Neural cell (in vitro differentiated cells): Measurements from ENCODE around the gene SFMBT1. TPM values are rescaled to one million over a fixed set of nuclear protein-coding genes. Genes with fewer than 3 reads are reported as not detected.

ENCODE experiments used
- H2AFZ ChIP-seq: fragments of 200-600, 300-800 bp; sonication (generic), shearing (Covaris generic); 2 replicates; pipeline ENCODE4 v1.6.0; 2014; ENCODE audit warnings: low read depth, mild to moderate bottlenecking, antibody characterized with exemption, low read length, moderate library complexity
- H3F3A ChIP-seq: fragments of 200-600 bp; shearing (Covaris generic); 2 replicates; pipeline ENCODE4 v1.6.1; 2016; ENCODE audit warnings: mild to moderate bottlenecking, moderate library complexity, mixed read lengths, antibody characterized with exemption, low read length; ENCODE audit not compliant: insufficient read depth, poor library complexity, severe bottlenecking
- H3K27ac ChIP-seq: fragments of 200-600, 300-800 bp; sonication (generic), shearing (Covaris generic); 2 replicates; pipeline ENCODE4 v1.5.1; 2014; ENCODE audit warnings: mild to moderate bottlenecking, low read length, moderate library complexity
- H3K27me3 ChIP-seq: fragments of 300-800, 200-600 bp; sonication (generic), shearing (Covaris generic); 2 replicates; pipeline ENCODE4 v1.6.0; 2014; ENCODE audit warnings: mild to moderate bottlenecking, low read depth, low read length, moderate library complexity; ENCODE audit not compliant: insufficient read depth
- H3K36me3 ChIP-seq: fragments of 300-800, 200-600 bp; sonication (generic), shearing (Covaris generic); 2 replicates; pipeline ENCODE4 v1.5.1; 2014; ENCODE audit warnings: mild to moderate bottlenecking, antibody characterized with exemption, low read length, moderate library complexity; ENCODE audit not compliant: insufficient read depth
- H3K4me2 ChIP-seq: fragments of 300-800, 200-600 bp; sonication (generic), shearing (Covaris generic); 2 replicates; pipeline ENCODE4 v1.6.0; 2014; ENCODE audit warnings: mild to moderate bottlenecking, low read length
- H3K4me3 ChIP-seq: fragments of 300-800, 200-600 bp; sonication (generic), shearing (Covaris generic); 2 replicates; pipeline ENCODE4 v1.5.1; 2014; ENCODE audit warnings: mild to moderate bottlenecking, low read length, moderate library complexity
- H3K79me2 ChIP-seq: fragments of 200-600 bp; shearing (Covaris generic); replicated peaks from 2 replicates; pipeline ENCODE4 v1.6.0; 2014; ENCODE audit warnings: mild to moderate bottlenecking, low read length, moderate library complexity; ENCODE audit not compliant: insufficient read depth
- H3K9ac ChIP-seq: fragments of 300-800, 200-600 bp; sonication (generic), shearing (Covaris generic); 2 replicates; pipeline ENCODE4 v1.6.1; 2016; ENCODE audit warnings: mild to moderate bottlenecking, low read length, mixed read lengths
- H3K9me2 ChIP-seq: fragments of 200-600 bp; shearing (Covaris generic); 2 replicates; pipeline ENCODE4 v1.6.1; 2016; ENCODE audit warnings: mild to moderate bottlenecking, low read length, mixed read lengths; ENCODE audit not compliant: insufficient read depth
- H3K9me3 ChIP-seq: fragments of 200-600, 300-800 bp; sonication (generic), shearing (Covaris generic); 2 replicates; pipeline ENCODE4 v1.6.1; 2016; ENCODE audit warnings: mild to moderate bottlenecking, mixed run types, low read length, moderate library complexity, mixed read lengths
- H4K20me1 ChIP-seq: fragments of 200-600 bp; shearing (Covaris generic); 2 replicates; pipeline ENCODE4 v1.6.1; 2016; ENCODE audit warnings: mild to moderate bottlenecking, mixed run types; ENCODE audit not compliant: insufficient read depth
- EP300 ChIP-seq: fragments of 450-650 bp; conservative IDR thresholded peaks from 2 replicates; pipeline ENCODE4 v1.6.1; 2014; ENCODE audit warnings: antibody characterized with exemption, mild to moderate bottlenecking, moderate library complexity; ENCODE audit not compliant: poor library complexity, severe bottlenecking
- EZH2 ChIP-seq: fragments of 200-600, 300-800 bp; shearing (Covaris generic), sonication (generic); IDR thresholded peaks from 2 replicates; pipeline ENCODE4 v1.6.1; 2014; ENCODE audit warnings: antibody characterized with exemption, low read length, borderline replicate concordance, mild to moderate bottlenecking; ENCODE audit not compliant: insufficient read depth, poor library complexity, severe bottlenecking
- MXI1 ChIP-seq: fragments of 450-650 bp; conservative IDR thresholded peaks from 2 replicates; pipeline ENCODE4 v1.6.1; 2014; ENCODE audit warnings: antibody characterized with exemption, mild to moderate bottlenecking; ENCODE audit not compliant: poor library complexity, severe bottlenecking
- POLR2AphosphoS5 ChIP-seq: IDR thresholded peaks from 2 replicates; pipeline ENCODE4 v1.6.1; 2012
- RAD21 ChIP-seq: fragments of 450-650 bp; conservative IDR thresholded peaks from 2 replicates; pipeline ENCODE4 v1.6.1; 2014; ENCODE audit warnings: antibody characterized with exemption, mild to moderate bottlenecking, moderate library complexity
- SMC3 ChIP-seq: fragments of 450-650 bp; conservative IDR thresholded peaks from 2 replicates; pipeline ENCODE4 v1.6.1; 2014; ENCODE audit warnings: antibody characterized with exemption, mild to moderate bottlenecking, moderate library complexity; ENCODE audit not compliant: poor library complexity
- TAF1 ChIP-seq: IDR thresholded peaks from 2 replicates; pipeline ENCODE4 v1.6.1; 2012; ENCODE audit warnings: low read depth
- polyA plus RNA-seq: library from polyadenylated mRNA; depleted of rRNA; stranded (reverse); fragments of >200 nt; gene quantifications from 2 replicates; pipeline ENCODE4 v1.2.3, GENCODE V29; 2014
- TF ChIP-seq, protein P1 (sequence below): fragments of 450-650 bp; IDR thresholded peaks from 2 replicates; pipeline ENCODE4 v1.5.1; 2014; ENCODE audit warnings: antibody characterized with exemption, mild to moderate bottlenecking, moderate library complexity; ENCODE audit not compliant: poor library complexity, severe bottlenecking
- TF ChIP-seq, protein P2 (sequence below): IDR thresholded peaks from 2 replicates; pipeline ENCODE4 v1.6.1; 2012; ENCODE audit warnings: borderline replicate concordance

SFMBT1 gene
- polyA plus RNA-seq, 1 donor from 2014 or later = 17.3 TPM

DNA sequence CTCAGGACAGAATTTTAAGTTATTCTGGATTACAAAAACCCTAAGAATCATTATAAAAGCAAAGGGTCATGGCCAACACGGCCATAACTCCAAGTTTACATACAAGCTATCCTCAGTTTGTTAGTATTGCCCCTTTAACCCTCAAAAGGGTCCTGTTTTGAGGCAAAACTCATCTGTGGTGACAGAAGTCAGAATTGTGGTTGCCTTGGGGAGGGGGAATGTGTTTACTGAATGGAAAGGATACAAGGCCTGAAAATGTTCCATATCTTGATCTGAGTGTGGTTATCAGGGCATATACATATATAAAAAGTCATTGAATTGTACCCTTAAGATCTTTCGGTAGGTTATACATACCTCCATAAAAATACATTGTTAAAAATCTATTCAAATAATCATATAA is 2.1 kb downstream of the SFMBT1 start:
- Histone ChIP-seq H3K4me2 (peak overlapping the region; percentile 49), H3K36me3 (no peaks in the 10 kb centered on the region), H3K27ac (no peak overlapping the region), H2AFZ (no peak overlapping the region), H3K9me2 (no peaks in the 10 kb centered on the region), H4K20me1 (no peaks in the 10 kb centered on the region), H3K27me3 (peaks cover 19% of the 10 kb centered on the region), H3K4me3 (peak overlapping the region; percentile 74), H3K9ac (no peak overlapping the region), H3F3A (no peaks in the 10 kb centered on the region), H3K79me2 (peaks cover 36% of the 10 kb centered on the region), H3K9me3 (no peaks in the 10 kb centered on the region)
- no peak for TF ChIP-seq EP300
- TF ChIP-seq EZH2 = no peak
- no peak for TF ChIP-seq RAD21
- no peak for TF ChIP-seq POLR2AphosphoS5
- TF ChIP-seq, protein P1, sequence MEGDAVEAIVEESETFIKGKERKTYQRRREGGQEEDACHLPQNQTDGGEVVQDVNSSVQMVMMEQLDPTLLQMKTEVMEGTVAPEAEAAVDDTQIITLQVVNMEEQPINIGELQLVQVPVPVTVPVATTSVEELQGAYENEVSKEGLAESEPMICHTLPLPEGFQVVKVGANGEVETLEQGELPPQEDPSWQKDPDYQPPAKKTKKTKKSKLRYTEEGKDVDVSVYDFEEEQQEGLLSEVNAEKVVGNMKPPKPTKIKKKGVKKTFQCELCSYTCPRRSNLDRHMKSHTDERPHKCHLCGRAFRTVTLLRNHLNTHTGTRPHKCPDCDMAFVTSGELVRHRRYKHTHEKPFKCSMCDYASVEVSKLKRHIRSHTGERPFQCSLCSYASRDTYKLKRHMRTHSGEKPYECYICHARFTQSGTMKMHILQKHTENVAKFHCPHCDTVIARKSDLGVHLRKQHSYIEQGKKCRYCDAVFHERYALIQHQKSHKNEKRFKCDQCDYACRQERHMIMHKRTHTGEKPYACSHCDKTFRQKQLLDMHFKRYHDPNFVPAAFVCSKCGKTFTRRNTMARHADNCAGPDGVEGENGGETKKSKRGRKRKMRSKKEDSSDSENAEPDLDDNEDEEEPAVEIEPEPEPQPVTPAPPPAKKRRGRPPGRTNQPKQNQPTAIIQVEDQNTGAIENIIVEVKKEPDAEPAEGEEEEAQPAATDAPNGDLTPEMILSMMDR = no peak
- TF ChIP-seq TAF1 = no peak
- no peak for TF ChIP-seq MXI1
- TF ChIP-seq SMC3 = no peak
- TF ChIP-seq, protein P2, sequence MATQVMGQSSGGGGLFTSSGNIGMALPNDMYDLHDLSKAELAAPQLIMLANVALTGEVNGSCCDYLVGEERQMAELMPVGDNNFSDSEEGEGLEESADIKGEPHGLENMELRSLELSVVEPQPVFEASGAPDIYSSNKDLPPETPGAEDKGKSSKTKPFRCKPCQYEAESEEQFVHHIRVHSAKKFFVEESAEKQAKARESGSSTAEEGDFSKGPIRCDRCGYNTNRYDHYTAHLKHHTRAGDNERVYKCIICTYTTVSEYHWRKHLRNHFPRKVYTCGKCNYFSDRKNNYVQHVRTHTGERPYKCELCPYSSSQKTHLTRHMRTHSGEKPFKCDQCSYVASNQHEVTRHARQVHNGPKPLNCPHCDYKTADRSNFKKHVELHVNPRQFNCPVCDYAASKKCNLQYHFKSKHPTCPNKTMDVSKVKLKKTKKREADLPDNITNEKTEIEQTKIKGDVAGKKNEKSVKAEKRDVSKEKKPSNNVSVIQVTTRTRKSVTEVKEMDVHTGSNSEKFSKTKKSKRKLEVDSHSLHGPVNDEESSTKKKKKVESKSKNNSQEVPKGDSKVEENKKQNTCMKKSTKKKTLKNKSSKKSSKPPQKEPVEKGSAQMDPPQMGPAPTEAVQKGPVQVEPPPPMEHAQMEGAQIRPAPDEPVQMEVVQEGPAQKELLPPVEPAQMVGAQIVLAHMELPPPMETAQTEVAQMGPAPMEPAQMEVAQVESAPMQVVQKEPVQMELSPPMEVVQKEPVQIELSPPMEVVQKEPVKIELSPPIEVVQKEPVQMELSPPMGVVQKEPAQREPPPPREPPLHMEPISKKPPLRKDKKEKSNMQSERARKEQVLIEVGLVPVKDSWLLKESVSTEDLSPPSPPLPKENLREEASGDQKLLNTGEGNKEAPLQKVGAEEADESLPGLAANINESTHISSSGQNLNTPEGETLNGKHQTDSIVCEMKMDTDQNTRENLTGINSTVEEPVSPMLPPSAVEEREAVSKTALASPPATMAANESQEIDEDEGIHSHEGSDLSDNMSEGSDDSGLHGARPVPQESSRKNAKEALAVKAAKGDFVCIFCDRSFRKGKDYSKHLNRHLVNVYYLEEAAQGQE = no peak

- H4K20me1 ChIP-seq = no peaks in the 10 kb centered on the region
- H3K4me3 ChIP-seq = no peak overlapping the region
- no peaks in the 10 kb centered on the region for H3K9me3 ChIP-seq
- no peak for TF ChIP-seq RAD21
- no peak for TF ChIP-seq POLR2AphosphoS5
- TF ChIP-seq, protein P2 = no peak
- TF ChIP-seq TAF1 = no peak
- TF ChIP-seq EP300 = no peak
- TF ChIP-seq, protein P1 = no peak
- no peak for TF ChIP-seq SMC3
- no peak for TF ChIP-seq MXI1
- TF ChIP-seq EZH2 = no peak
- H3K4me2 ChIP-seq = no peak overlapping the region
- no peak overlapping the region for H3K9ac ChIP-seq
- peaks cover 15% of the 10 kb centered on the region for H3K27me3 ChIP-seq
- no peaks in the 10 kb centered on the region for H3K9me2 ChIP-seq
- H3F3A ChIP-seq = no peaks in the 10 kb centered on the region
- H3K79me2 ChIP-seq = peaks cover 43% of the 10 kb centered on the region
- no peaks in the 10 kb centered on the region for H3K36me3 ChIP-seq
- no peak overlapping the region for H3K27ac ChIP-seq
- no peak overlapping the region for H2AFZ ChIP-seq
These were observed 3.2 kb downstream of the SFMBT1 start for GRCh38 chr3:53042651-53043050.
